ENCODE measurements around the gene ALDH1L1.

GRCh38 chr3:126064627-126065258 is 115.6 kb downstream of the ALDH1L1 start:
- TF ChIP-seq, protein P1, sequence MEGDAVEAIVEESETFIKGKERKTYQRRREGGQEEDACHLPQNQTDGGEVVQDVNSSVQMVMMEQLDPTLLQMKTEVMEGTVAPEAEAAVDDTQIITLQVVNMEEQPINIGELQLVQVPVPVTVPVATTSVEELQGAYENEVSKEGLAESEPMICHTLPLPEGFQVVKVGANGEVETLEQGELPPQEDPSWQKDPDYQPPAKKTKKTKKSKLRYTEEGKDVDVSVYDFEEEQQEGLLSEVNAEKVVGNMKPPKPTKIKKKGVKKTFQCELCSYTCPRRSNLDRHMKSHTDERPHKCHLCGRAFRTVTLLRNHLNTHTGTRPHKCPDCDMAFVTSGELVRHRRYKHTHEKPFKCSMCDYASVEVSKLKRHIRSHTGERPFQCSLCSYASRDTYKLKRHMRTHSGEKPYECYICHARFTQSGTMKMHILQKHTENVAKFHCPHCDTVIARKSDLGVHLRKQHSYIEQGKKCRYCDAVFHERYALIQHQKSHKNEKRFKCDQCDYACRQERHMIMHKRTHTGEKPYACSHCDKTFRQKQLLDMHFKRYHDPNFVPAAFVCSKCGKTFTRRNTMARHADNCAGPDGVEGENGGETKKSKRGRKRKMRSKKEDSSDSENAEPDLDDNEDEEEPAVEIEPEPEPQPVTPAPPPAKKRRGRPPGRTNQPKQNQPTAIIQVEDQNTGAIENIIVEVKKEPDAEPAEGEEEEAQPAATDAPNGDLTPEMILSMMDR (IDR thresholded peaks at IDR 0.05) = no peak
- no peak for TF ChIP-seq POLR2A (IDR thresholded peaks at IDR 0.05)

All from body of pancreas (tissue), 4 donors.